Placental epithelial cell (primary cell): ENCODE measurements around the gene PRSS2. TPM values are rescaled to one million over a fixed set of nuclear protein-coding genes. Genes with fewer than 3 reads are reported as not detected.

Source experiments
- small RNA-seq: library from RNA; depleted of rRNA; stranded (forward); fragments of <200 nt; gene quantifications from one replicate; pipeline ENCODE3, GENCODE V24; 2012
- total RNA-seq: library from RNA; depleted of rRNA; stranded (reverse); fragments of >200 nt; gene quantifications from 2 replicates; pipeline ENCODE4 v1.2.3, GENCODE V29; 2012

The PRSS2 gene
- total RNA-seq: not detected in 2 replicates

DNA sequence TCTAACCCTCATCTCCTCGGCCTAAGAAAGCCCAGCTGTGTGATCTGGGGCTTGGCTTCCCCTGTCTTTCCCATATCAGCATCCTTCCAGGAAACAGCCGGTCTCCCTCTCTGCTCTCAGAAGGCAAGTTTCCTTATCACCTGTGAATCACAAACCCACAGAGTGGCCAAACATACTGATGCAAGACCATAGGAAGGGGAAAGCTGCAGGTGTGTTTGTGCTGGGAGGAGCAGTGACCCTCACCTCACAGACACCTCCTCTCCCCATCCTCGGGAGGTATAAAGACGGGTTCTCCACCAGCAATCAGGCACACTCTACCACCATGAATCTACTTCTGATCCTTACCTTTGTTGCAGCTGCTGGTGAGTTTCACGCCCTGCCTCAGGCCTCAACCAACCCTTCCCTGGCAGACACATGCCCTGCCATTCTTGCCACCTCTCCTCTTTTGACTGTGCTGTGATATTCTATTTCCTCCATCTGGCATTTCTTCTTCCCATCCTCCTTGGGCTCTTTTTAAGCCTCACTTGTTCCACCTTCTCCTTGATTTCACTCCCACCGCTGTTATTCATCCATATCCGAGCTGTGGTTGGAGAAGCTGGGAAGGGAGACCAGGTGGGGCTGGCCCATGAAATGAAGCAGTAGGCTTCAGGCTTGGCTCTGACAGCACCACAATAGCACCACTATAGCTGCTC, at the start of gene PRSS2:
Gene PRSS2 (plus strand): TSS at position 310 of the 692 bp plus-strand sequence. CDS start 13 bp downstream, at position 323.

DNA sequence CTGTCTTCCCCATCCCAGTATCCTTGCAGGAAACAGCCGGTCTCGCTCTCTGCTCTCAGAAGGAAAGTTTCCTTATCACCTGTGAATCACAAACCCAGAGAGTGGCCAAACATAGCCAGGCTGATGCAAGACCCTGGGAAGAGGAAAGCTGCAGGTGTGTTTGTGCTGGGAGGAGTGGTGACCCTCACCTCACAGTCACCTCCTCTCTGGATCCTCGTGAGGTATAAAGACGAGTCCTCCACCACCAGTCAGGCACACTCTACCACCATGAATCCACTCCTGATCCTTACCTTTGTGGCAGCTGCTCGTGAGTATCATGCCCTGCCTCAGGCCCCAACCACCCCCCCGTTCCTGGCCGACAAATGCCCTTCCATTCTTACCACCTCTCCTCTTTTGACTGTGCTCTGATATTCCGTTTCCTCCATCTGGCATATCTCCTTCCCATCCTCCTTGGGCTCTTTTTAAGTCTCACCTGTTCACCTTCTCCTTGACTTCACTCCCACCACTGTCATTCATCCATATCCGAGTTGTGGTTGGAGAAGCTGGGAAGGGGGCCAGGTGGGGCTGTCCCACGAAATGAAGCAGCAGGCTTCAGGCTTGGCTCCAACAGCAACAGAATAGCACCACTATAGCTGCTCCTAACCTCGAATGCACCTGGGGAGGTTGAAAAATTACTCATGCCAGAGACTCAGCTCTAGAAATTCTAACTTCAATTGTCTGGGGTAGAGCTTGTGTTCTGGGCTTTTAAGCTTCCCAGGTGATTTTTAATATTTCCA, 21.4 kb upstream of the PRSS2 start, which contains the start of gene PRSS1:
Gene PRSS1 (plus strand): TSS at position 255 of the 776 bp plus-strand sequence. CDS start 13 bp downstream, at position 268.

Small RNA genes lying within 50 kb of the gene (small RNA-seq; reads per million reads assigned to genes)
- gene TRBD1: not detected
- gene TRBJ1-1: not detected
- gene TRBJ1-2: not detected
- not detected for gene TRBJ1-3
- not detected for gene TRBJ1-4
- not detected for gene TRBJ1-5
- not detected for gene TRBJ1-6
- 0.29 reads per million, percentile 5 among the genes with 10 or more reads in this experiment for gene TRBJ2-1
- gene TRBJ2-2: not detected
- not detected for gene TRBJ2-2P
- gene TRBJ2-3: 0.12 reads per million
- gene TRBJ2-4: not detected
- not detected for gene TRBJ2-5
- not detected for gene TRBJ2-6
- gene TRBJ2-7: not detected

Other genes with a start within 250 kb of the PRSS2 start
- not detected in 2 replicates for gene PRSS1, start 21.5 kb upstream of the PRSS2 start, total RNA-seq
- 12.6 and 33.0 TPM in 2 replicates for gene EPHB6, start 84.1 kb downstream of the PRSS2 start, total RNA-seq
- 0.79 and 0.87 TPM in 2 replicates for gene TRPV6, start 114.8 kb downstream of the PRSS2 start, total RNA-seq
- gene TRPV5, start 162.8 kb downstream of the PRSS2 start, total RNA-seq: under 0.01 TPM in 1 of 2 replicates, not detected in the other
- not detected in 2 replicates for gene LLCFC1, start 168.5 kb downstream of the PRSS2 start, total RNA-seq
- gene KEL, start 191.4 kb downstream of the PRSS2 start, total RNA-seq: 0.39 and 1.4 TPM in 2 replicates